H1 (cell line): ENCODE data around the gene MAGEB10. TPM values are rescaled to one million over a fixed set of nuclear protein-coding genes. Genes with fewer than 3 reads are reported as not detected.
"Not testable (repeated sequence)": the region's sequence is repeated elsewhere in the genome, so short reads cannot be mapped to it uniquely, and the experiment has no call there.

Experiments used
- CTCF ChIA-PET: fragments of 300-600 bp; sonication (Branson Sonifier 250); formaldehyde crosslinking; loops from one replicate; lab custom pipeline; 2021; ENCODE audit not compliant: partially characterized antibody; lab: Charles Lee
- POLR2A ChIA-PET: fragments of 300-600 bp; sonication (Branson Sonifier 250); formaldehyde crosslinking; loops from one replicate; lab custom pipeline; 2021; ENCODE audit warnings: inconsistent platforms; ENCODE audit not compliant: partially characterized antibody; lab: Charles Lee
- DNase-seq, 2 experiments: peaks; one replicate each; pipeline versions ENCODE4 v3.0.0 to v3.0.0-alpha.2; 2010 to 2022; ENCODE audit warnings: low spot score in 2 of 2, low read depth in 1 of 2, mixed read lengths in 1 of 2
- FAIRE-seq: peaks from 2 replicates; lab custom pipeline; 2011; peaks lifted over from hg19 to GRCh38; lab: Jason Lieb, UNC
- H2AFZ ChIP-seq: 2 replicates; pipeline ENCODE4 v1.8.1; 2012; ENCODE audit warnings: low read length, inconsistent platforms
- H2AK5ac ChIP-seq: 2 replicates; pipeline ENCODE4 v1.6.1; 2013; ENCODE audit warnings: low read depth, low read length
- H2BK120ac ChIP-seq: replicated peaks from 2 replicates; pipeline ENCODE3; 2013; ENCODE audit warnings: low read depth, low read length, inconsistent platforms
- H2BK12ac ChIP-seq: 2 replicates; pipeline ENCODE4 v1.6.1; 2013; ENCODE audit warnings: low read depth, low read length
- H2BK15ac ChIP-seq: 2 replicates; pipeline ENCODE4 v1.6.1; 2013; ENCODE audit warnings: low read length
- H2BK20ac ChIP-seq: 2 replicates; pipeline ENCODE4 v1.6.1; 2013; ENCODE audit warnings: low read length
- H2BK5ac ChIP-seq: 2 replicates; pipeline ENCODE4 v1.6.1; 2013; ENCODE audit warnings: low read depth, low read length
- H3K14ac ChIP-seq: 2 replicates; pipeline ENCODE4 v1.6.1; 2013; ENCODE audit warnings: inconsistent platforms; ENCODE audit not compliant: insufficient read length
- H3K18ac ChIP-seq: 2 replicates; pipeline ENCODE4 v1.6.1; 2013; ENCODE audit warnings: low read length; ENCODE audit errors: extremely low read depth
- H3K23ac ChIP-seq: 2 replicates; pipeline ENCODE4 v1.6.1; 2013; ENCODE audit warnings: inconsistent platforms; ENCODE audit not compliant: insufficient read length
- H3K23me2 ChIP-seq: 2 replicates; pipeline ENCODE4 v1.6.1; 2013; ENCODE audit warnings: low read depth, low read length
- H3K27ac ChIP-seq: 2 replicates; pipeline ENCODE4 v1.6.1; 2011; ENCODE audit warnings: low read depth, low read length, inconsistent platforms
- H3K27me3 ChIP-seq, 4 experiments: replicated peaks in 1 of 4; 1 replicate in 1 of 4; 2 replicates in 3 of 4; pipeline versions ENCODE4 v1.6.1 to v1.8.1; 2011 to 2013; ENCODE audit warnings: low read length in 3 of 4, mild to moderate bottlenecking in 3 of 4, inconsistent platforms in 2 of 4, mixed read lengths in 2 of 4, moderate library complexity in 1 of 4; ENCODE audit not compliant: control insufficient read depth in 3 of 4, insufficient read depth in 3 of 4; ENCODE audit errors: extremely low read depth in 1 of 4
- H3K36me3 ChIP-seq, 4 experiments: 2 replicates each; pipeline versions ENCODE4 v1.6.1 to v1.8.1; 2011 to 2013; ENCODE audit warnings: mild to moderate bottlenecking in 4 of 4, low read length in 3 of 4, moderate library complexity in 2 of 4, control low read depth in 1 of 4, inconsistent platforms in 1 of 4; ENCODE audit not compliant: insufficient read depth in 4 of 4, control insufficient read depth in 2 of 4
- H3K4ac ChIP-seq: replicated peaks from 2 replicates; pipeline ENCODE3; 2013; ENCODE audit warnings: low read length, low read depth, mixed read lengths, inconsistent platforms; ENCODE audit not compliant: insufficient read length
- H3K4me1 ChIP-seq, 4 experiments: replicated peaks in 1 of 4; 1 replicate in 1 of 4; 2 replicates in 3 of 4; pipeline versions ENCODE4 v1.6.1 to v1.8.1; 2011 to 2013; ENCODE audit warnings: low read length in 3 of 4, inconsistent platforms in 2 of 4, mixed read lengths in 1 of 4; ENCODE audit not compliant: insufficient read depth in 4 of 4, control insufficient read depth in 3 of 4
- H3K4me2 ChIP-seq, 2 experiments: 2 replicates each; pipeline versions ENCODE4 v1.6.1 to v1.8.1; 2011 to 2013; ENCODE audit warnings: low read depth in 2 of 2, low read length in 2 of 2, control low read depth in 1 of 2, inconsistent platforms in 1 of 2, mild to moderate bottlenecking in 1 of 2; ENCODE audit not compliant: insufficient read depth in 1 of 2
- H3K4me3 ChIP-seq, 4 experiments: fragments of 200-600, 300-600 bp in 1 of 4; sonication (generic), shearing (Covaris generic), sonication (Bioruptor Twin) in 1 of 4; 2 replicates each; pipeline versions ENCODE4 v1.5.1 to v1.8.1; 2011 to 2016; ENCODE audit warnings: low read length in 4 of 4, low read depth in 3 of 4, control low read depth in 2 of 4, inconsistent platforms in 2 of 4, mild to moderate bottlenecking in 2 of 4, mixed read lengths in 1 of 4, moderate library complexity in 1 of 4; ENCODE audit not compliant: insufficient read depth in 2 of 4; ENCODE audit errors: extremely low read depth in 1 of 4
- H3K56ac ChIP-seq: replicated peaks from 2 replicates; pipeline ENCODE3; 2013; ENCODE audit warnings: low read depth, mild to moderate bottlenecking, mixed read lengths, low read length, inconsistent platforms; ENCODE audit not compliant: insufficient read length
- H3K79me1 ChIP-seq: 2 replicates; pipeline ENCODE4 v1.6.1; 2013; ENCODE audit warnings: low read depth, low read length, control low read depth
- H3K79me2 ChIP-seq, 2 experiments: 2 replicates each; pipeline versions ENCODE4 v1.6.1 to v1.8.1; 2012 to 2013; ENCODE audit warnings: low read length in 2 of 2, mild to moderate bottlenecking in 2 of 2, inconsistent platforms in 1 of 2; ENCODE audit not compliant: insufficient read depth in 2 of 2, control insufficient read depth in 1 of 2
- H3K9ac ChIP-seq, 4 experiments: replicated peaks in 1 of 4; 1 replicate in 1 of 4; 2 replicates in 3 of 4; pipeline versions ENCODE4 v1.6.1 to v1.8.1; 2011 to 2013; ENCODE audit warnings: low read depth in 3 of 4, low read length in 3 of 4, control low read depth in 2 of 4, mild to moderate bottlenecking in 2 of 4, moderate library complexity in 2 of 4, inconsistent platforms in 1 of 4; ENCODE audit errors: extremely low read depth in 1 of 4
- H3K9me3 ChIP-seq, 2 experiments: 2 replicates each; pipeline versions ENCODE4 v1.6.1 to v1.8.1; 2012 to 2013; ENCODE audit warnings: mild to moderate bottlenecking in 2 of 2, moderate library complexity in 2 of 2, control low read depth in 1 of 2, inconsistent platforms in 1 of 2, low read depth in 1 of 2, low read length in 1 of 2, mixed read lengths in 1 of 2; ENCODE audit not compliant: insufficient read depth in 2 of 2
- H4K20me1 ChIP-seq, 2 experiments: replicated peaks in 1 of 2; 2 replicates each; pipeline versions ENCODE3 to v1.8.1; 2011 to 2013; ENCODE audit warnings: inconsistent platforms in 2 of 2, low read length in 2 of 2, mild to moderate bottlenecking in 1 of 2; ENCODE audit not compliant: insufficient read depth in 2 of 2, control insufficient read depth in 1 of 2
- H4K5ac ChIP-seq: 2 replicates; pipeline ENCODE4 v1.6.1; 2013; ENCODE audit warnings: low read length, low read depth, mixed read lengths, inconsistent platforms; ENCODE audit not compliant: insufficient read length
- H4K8ac ChIP-seq: 2 replicates; pipeline ENCODE4 v1.8.0; 2013; ENCODE audit warnings: mild to moderate bottlenecking, moderate library complexity, low read length, inconsistent platforms; ENCODE audit not compliant: insufficient read depth; ENCODE audit errors: extremely low read depth
- H4K91ac ChIP-seq: replicated peaks from 2 replicates; pipeline ENCODE3; 2013; ENCODE audit warnings: low read length, mixed read lengths, inconsistent platforms; ENCODE audit not compliant: insufficient read length
- BACH1 ChIP-seq: IDR thresholded peaks from 2 replicates; pipeline ENCODE4 v1.6.1; 2012; ENCODE audit warnings: low read length, improper control_type of control experiment
- CHD1 ChIP-seq: IDR thresholded peaks from 2 replicates; pipeline ENCODE4 v1.6.1; 2012; ENCODE audit warnings: low read depth, low read length, improper control_type of control experiment
- EGR1 ChIP-seq: IDR thresholded peaks from 2 replicates; pipeline ENCODE4 v1.6.1; 2011; ENCODE audit warnings: low read depth, low read length, borderline replicate concordance
- KDM4A ChIP-seq: IDR thresholded peaks from one replicate; pipeline ENCODE4 v1.7.1; 2012; ENCODE audit warnings: low read depth, mild to moderate bottlenecking, moderate library complexity, low read length, inconsistent platforms; ENCODE audit not compliant: severe bottlenecking
- MAFK ChIP-seq: IDR thresholded peaks from 2 replicates; pipeline ENCODE4 v1.6.1; 2012; ENCODE audit warnings: low read depth, mild to moderate bottlenecking, improper control_type of control experiment, low read length
- SIX5 ChIP-seq: IDR thresholded peaks from 2 replicates; pipeline ENCODE4 v1.6.1; 2011; ENCODE audit warnings: mild to moderate bottlenecking, low read depth, low read length
- WGBS, 2 experiments: shearing (Covaris generic) in 1 of 2; methylation state at CpG; one replicate each; pipeline versions ENCODE4 v1.1.6 to v1.1.7; 2013 to 2015; ENCODE audit warnings: low lambda C conversion rate in 2 of 2, mixed read lengths in 2 of 2, inconsistent platforms in 1 of 2, low coverage in 1 of 2, missing lambda C conversion rate in 1 of 2; ENCODE audit not compliant: insufficient replicate concordance in 2 of 2, insufficient coverage in 1 of 2, insufficient read length in 1 of 2; ENCODE audit errors: extremely low coverage in 1 of 2, missing lambda C conversion rate in 1 of 2; 5-methylcytosine and 5-hydroxymethylcytosine counted together
- polyA plus RNA-seq, 7 experiments: library from polyadenylated mRNA; depleted of rRNA in 3 of 7; stranded (reverse) in 5 of 7; unstranded in 2 of 7; fragments of >200 nt in 5 of 7; fragments of 200-250 nt in 2 of 7; gene quantifications; 1 replicate in 5 of 7; 2 replicates in 1 of 7; 4 replicates in 1 of 7; pipeline versions ENCODE4 v1.2.1 to v1.2.3, GENCODE V29; 2011 to 2013; ENCODE audit warnings: missing spikeins in 2 of 7, mixed read lengths in 2 of 7
- total RNA-seq: library from RNA; stranded (reverse); fragmentation: NEBNext Ultra II Directional; extraction: Animal tissue kit (Norgen Biotek cat#: 25700); gene quantifications from 2 replicates; pipeline ENCODE4 v1.2.1, GENCODE V29; 2021

MAGEB10 gene
- total and polyA plus RNA-seq, 2 of the 8 experiments (the other 6 are each of a cell fraction or from before 2014, with no cell fraction given), result not detected

GRCh38 chrX:27808226-27808625 lies 436 bp downstream of the MAGEB10 start (continued):
- TF ChIP-seq SIX5 (no peak), EGR1 (no peak), CHD1 (no peak), BACH1 (no peak), MAFK (no peak), KDM4A (no peak)

GRCh38 chrX:27808991-27809859 lies 1.4 kb downstream of the MAGEB10 start:
- H3K23me2 ChIP-seq, H2BK12ac ChIP-seq, H3K9ac ChIP-seq, H3K36me3 ChIP-seq, H2AK5ac ChIP-seq, H2BK15ac ChIP-seq, H2AFZ ChIP-seq, H2BK20ac ChIP-seq, H4K20me1 ChIP-seq, H3K27ac ChIP-seq, H3K4me1 ChIP-seq, H3K56ac ChIP-seq, H3K4ac ChIP-seq, H4K5ac ChIP-seq, H4K91ac ChIP-seq, H3K9me3 ChIP-seq, H3K79me1 ChIP-seq, DNase-seq, CTCF ChIA-PET, H2BK120ac ChIP-seq, H3K23ac ChIP-seq, FAIRE-seq, H3K14ac ChIP-seq, H2BK5ac ChIP-seq, H3K18ac ChIP-seq, H3K27me3 ChIP-seq, H3K79me2 ChIP-seq, H3K4me3 ChIP-seq, H3K4me2 ChIP-seq, H4K8ac ChIP-seq: not testable (repeated sequence)
- POLR2A ChIA-PET, result interaction anchor here (0.6 kb wide), 1 partner anchor 158 kb away, joined by 3 read pairs; no protein-coding TSS in a partner anchor
- WGBS, 2 experiments, result no CpG with 5 or more reads among the region's 50 CpGs
